Forelimb muscle (tissue), 1 donor: ENCODE data around the gene SLC8A1. TPM values are rescaled to one million over a fixed set of nuclear protein-coding genes. Genes with fewer than 3 reads are reported as not detected.
A peak's percentile ranks its signal among the peaks of the same experiment; 100 is the strongest.

Source experiments
- DNase-seq: peaks from one replicate; pipeline ENCODE4 v3.0.0-alpha.2; 2013; ENCODE audit warnings: low read depth
- polyA plus RNA-seq: library from polyadenylated mRNA; unstranded; fragments of 120-200 nt; gene quantifications from one replicate; pipeline ENCODE4 v1.2.1, GENCODE V29; 2013; ENCODE audit not compliant: insufficient read length

SLC8A1 gene
- polyA plus RNA-seq, 1 donor = 6.5 TPM

DNA sequence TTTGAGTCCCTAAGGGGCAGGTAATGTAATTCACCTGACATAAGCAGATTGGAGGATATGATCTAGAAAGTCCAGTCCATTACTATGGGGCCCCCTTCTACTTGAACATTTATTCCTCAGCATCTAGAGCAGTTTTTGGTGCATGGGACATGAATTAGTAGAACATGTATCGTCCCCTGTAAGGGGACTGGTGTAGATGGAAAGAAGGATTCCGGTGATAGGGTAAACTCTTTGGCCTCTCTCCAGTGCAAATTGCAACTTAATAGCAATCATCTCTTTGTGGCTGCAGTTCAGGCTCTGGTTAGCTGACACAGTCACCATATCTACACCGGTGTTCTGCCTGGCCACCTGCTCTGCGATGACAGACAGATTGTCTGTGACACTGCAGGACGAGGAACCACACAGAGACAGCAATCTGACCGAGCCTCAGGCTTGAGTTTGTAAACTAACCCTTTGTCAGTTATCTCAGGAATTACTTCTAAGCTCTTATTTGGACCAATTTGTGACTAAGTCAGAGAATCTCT lies 6.4 kb upstream of the SLC8A1 start:
- DNase-seq = no peak

DNA sequence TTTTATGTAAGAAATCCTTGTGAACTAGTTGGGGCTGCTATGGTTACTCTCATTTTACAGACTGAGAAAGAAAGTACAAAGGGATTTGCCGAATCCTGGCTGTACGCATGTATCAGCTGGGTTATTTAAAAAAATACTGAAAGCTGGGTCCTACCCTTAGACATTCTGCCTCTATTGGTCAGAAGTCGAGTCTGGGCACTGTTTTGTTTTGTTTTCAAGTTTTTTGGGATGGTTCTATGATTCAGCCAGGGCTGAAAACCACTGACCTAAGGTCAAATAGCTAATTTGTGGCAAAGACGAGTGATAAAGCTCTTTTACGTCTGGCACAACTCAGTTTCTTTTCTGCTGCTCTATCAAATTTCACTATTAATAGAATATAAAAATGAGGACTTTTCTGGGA lies 5.9 kb upstream of the SLC8A1 start:
- no peak for DNase-seq

DNA sequence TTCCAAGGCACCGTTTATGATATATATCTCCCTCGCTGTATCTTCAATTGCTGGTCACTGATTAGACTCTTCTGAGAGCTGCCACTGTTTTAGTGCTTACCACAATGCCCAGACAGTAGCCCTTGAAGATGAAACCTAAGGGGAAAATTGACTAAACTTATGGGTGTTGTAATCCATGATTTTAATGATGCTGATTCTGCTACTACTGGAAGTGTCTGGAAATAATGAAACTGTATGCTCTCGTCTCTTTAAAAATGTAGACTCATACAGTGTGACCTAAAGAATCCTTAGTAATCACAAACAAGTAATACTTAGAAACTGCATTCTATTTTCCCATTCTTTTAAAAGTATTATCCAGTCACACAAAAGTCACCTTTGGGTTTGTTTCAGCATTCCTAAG lies 5.5 kb upstream of the SLC8A1 start:
- DNase-seq = no peak

DNA sequence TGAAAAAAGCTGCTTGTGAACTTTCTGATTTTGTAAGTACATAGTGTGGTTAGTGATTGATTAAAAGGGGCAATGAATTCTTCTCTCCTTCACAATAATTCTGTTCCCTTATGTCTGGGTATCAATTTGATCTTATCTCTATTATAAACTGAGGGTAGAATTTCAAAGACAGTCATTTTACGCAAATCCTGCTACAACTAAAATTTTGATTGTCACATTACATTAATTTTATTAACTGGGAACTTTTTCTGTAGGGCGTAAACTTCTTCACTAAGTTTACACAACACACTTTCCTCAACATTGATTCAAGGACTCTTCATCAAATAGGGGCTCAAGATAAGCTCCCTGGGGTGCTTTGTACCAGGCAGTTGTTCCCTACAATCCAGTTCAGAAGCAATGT lies 5.0 kb upstream of the SLC8A1 start:
- no peak for DNase-seq

DNA sequence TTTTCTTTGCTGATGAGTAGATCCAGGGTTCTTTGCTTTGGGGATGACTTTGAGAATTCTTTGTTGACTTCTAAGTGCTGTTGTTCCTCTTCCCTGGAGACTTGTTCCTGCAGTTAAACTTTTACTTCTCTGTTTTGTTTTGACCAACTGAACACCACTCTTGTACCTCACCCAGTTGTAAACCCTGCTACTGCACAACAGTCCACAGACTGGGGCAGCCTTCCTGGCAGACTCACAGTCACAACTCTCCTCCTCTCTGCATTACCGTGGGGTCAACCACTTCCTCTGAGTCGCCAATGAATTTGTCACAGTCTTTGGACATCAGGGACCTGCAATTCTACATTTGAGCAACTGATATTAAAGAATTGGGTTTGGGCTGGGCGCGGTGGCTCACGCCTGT lies 3.8 kb upstream of the SLC8A1 start:
- DNase-seq = no peak

DNA sequence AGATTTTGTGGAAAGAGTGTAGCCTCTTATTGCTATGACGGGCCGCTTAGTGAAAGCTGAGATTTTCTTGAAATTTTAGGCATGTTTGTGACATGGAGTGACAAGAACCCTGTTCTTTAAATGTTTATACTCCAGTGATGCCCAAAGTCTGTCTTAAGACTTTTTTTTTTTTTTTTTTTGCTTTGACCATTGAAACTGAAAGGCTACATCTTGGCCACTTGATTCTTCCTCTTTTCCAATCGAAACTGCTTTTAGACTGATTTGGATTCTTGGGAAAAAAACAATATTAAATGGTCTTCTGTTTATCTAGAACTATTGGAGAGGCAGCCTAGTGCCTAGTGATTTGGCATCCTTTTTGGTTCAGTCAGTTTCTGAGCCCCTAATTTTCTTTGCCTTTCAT lies 2.4 kb upstream of the SLC8A1 start:
- DNase-seq = no peak

DNA sequence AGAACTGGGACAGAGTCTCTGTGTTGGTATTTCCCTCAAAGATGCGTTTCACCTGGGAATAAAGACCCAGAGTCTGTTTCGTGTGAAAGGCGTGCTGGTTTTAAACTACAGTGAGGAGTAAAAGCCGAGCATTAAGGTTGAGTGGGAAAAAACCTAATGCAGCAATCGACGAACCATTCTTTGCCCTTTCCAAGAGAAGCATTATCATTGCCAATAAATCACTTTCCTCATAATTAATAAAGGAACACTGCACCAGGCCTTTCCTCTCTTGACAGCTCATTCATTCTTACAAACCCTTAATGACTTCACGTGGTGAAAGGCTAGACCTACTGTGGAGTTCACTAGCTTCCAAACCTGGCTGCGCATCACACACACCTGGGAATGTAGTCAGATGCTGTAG lies 896 bp upstream of the SLC8A1 start:
- DNase-seq = no peak

DNA sequence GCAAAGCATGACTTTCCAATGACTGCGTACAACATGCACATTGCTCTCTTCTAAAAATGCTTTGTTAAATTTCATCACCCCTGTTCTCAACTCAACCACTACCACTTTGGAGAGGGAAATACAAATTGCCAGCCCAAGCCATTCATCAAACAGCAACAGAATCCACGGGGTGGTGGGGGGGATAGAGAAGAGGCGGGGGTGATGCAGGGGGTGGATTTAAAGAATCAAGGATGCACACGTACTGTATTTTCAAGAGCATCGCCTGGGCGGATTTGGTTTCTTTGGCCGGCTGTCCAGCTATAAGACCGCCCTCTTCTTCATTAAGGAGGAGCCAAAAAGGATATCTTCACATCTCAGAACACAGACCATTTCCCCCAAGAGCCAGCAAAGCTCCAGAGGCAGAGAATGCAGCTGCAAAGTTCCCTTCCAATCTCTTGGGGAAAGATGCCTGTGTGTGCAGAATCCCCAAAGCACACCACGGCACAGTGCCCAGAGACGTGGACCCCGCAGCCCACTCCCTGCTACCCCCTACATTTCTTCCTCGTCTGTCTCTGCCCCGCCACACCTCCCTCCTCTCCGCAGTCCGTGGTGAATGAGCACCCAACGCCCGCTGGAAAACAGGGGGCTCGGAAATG lies 977 bp downstream of the SLC8A1 start:
- DNase-seq = peak; percentile 51

DNA sequence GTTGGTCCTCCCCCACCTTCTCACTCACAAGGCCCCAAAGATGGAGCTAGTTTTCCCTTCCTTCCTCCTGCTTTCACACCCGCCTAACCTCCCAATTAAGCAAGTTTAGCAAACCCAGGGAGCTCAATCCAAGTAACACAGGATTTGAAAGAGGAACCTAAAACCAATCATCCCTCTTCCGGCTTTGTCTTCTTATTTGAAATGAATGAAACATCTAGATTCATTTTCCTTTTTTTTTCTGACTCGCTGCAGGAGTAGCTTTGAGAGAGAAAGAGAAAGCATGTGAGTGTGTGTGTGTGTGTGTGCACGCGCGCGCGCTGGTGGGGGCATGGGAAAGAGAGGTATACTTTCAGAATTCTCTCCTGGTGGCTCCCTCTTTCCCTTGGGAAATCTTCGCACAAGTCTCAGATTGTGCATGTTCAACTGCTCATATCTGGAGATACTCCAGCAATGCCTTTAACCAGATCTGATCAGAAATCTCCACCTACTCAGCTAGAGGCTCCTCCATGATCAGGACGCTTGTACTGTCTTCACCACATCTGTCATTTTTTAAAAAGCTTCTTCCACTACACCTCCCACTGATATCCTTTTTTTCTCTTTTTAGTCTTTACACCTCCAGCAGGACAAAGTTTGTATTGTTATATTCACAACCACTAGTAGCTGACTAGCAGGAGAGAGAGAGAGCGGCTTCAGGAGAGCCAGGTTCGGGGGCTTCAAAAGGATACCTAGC lies 1.7 kb downstream of the SLC8A1 start:
- DNase-seq = no peak

DNA sequence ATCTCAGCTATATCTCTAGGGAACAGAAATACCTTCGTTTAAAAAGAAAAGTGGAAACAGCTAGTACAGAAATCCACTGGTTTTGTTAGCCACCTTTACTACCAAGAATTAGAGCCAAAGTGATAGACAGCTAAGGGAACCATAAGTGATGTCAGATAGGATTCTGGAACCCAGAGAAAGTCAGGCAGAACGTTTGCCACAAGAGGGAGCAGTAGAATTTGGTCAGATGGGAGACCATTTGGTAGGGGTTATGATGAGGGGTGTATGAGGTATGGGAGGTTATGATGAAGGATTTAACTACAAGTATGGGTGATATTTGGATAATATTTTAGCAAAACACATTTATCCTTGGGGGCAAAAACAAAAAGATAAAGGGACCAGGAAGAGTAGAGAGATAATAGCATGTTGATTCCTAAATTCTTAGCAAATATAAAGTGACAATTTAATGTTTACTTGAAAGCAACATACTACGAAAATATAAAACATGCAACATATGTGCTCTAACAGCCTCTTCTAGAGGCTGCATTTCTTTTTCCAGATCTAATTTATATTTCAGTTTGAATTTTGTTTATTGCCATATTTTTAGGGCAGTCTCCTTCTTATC lies 3.3 kb downstream of the SLC8A1 start:
- no peak for DNase-seq

DNA sequence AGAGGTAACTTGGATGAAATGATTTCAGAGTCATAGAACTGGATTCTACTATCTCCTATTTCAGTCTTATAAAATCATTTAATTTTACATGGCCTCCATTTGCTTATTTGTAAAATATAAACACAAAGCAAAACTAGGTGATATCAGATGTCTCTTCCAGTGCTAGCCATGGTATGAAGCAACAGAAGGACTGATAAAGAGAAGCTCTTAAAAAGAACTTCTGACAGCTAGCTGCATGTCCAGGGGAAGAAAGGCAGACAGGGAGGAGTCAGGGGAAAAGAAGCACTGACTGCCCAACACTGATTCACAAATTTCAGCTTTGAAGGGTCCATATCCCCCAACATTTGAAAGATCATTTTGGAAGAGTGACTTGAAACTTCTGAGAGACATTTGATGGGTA lies 6.4 kb downstream of the SLC8A1 start:
- no peak for DNase-seq

DNA sequence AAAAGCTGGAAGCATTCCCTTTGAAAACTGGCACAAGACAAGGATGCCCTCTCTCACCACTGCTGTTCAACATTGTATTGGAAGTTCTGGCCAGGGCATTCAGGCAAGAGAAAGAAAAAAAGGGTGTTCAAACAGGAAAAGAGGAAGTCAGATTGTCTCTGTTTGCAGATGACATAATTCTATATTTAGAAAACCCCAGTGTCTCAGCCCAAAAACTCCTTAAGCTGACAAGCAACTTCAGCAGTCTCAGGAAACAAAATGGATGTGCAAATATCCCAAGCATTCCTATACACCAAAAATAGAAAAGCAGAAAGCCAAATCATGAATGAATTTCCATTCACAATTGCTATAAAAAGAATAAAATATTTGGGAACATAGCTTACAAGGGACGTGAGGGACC lies 11.1 kb downstream of the SLC8A1 start:
- DNase-seq = no peak

DNA sequence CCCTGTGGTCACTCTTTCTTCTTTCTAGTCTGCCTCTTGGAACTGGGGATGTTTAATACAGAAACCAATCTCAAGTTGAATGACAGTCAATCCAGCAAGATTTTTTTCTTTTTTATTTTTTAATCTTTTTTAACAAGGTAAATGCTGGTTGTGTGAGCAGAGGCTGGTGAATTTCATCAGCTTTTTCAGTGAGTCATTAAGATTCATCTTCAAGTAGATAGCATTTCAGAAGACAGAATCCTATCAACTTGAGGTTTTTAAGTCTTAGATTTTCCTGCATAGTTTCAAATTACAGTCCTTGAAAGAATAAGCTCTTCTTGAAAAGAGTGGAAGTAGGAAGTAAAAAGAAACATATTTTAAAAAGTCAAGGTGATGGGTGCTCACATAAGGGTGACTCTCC lies 12.4 kb downstream of the SLC8A1 start:
- DNase-seq = no peak

DNA sequence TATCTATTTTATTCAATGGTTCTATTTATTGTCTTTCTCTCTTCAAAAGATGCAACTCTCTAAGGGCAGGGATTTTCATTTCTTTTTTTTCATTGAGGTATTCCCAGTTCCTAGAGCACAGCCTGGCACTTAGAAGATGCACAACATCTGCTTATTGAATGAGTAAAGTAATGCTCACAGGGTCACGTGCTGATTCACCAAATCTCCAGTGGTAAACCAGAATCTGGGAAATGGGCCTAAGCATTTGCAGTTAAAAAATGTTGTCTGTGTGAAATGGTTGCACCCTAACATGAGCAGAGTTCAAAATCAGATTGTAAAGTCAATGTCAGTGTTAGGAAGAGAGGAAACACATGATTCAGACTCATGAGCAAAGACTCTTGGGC lies 15.8 kb downstream of the SLC8A1 start:
- DNase-seq = no peak

DNA sequence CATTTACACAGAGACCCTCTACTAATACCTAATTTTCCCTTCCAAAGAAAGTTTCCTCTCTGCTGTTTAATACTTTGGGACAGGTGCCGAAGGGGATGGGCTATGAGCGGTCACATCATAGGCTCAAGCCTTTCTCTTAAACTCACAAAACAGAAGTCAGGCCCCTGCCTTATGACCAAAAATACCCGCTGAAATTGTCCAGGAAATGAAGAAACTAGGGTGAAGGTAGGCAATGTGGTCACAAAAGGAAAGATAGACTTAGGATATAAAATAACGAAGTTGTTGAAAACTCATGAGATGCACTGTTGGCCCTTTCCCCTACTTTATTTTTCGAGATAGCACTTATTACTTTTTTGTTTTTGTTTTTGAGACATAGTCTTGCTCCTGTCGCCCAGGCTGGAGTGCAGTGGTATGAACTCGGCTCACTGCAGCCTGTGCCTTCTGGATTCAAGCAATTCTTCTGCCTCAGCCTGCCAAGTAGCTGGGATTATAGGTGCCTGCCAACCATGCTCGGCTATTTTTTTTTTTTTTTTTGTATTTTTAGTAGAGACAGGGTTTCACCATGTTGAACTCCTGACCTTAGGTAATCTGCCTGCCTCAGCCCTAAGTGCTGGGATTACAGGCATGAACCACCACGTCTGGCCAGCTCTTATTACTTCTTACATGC lies 16.3 kb downstream of the SLC8A1 start:
- no peak for DNase-seq

DNA sequence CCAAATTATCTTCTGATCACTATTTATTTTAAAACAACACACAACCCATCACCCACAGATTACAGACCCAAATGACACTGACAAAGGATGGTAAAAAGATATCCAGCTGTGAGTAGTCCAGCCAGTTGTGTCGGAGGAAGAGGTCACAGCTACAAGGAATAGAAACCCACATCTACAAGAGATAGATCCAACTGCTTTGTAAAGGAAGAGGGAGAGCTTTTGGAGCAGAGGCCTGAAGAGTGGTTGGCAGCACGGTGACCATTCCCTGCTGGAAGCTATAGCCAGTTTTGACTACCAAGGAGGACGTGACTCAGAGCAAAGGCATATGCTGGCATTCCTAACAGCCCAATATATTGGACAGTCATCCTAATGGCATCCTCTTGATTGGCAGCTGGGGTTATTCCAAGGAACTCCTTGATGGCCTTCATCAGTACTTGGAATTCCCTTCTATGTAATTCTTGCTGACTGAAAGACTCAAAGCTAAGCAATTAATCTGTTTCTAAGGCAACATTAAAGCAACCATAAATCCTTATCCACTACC lies 17.1 kb downstream of the SLC8A1 start:
- no peak for DNase-seq

DNA sequence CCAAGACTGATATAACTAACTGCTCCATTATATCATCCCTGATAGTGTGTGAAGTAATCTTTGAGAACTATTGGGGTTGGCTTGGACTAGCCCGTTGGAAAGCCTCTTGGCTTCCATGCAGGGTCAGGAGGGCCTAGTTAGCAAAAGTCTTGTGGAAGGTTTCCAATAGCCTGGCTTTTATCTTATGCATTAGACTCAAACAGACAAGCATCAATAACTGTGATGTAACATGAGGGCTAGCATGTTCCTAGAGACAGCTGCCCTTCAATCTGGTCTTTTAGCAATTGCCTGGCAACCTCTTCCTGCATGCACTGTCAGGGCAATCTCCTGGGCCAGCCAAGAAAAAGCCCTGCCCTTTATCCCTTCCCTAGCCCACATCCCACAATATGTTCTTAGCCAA lies 18.2 kb downstream of the SLC8A1 start:
- DNase-seq = no peak

DNA sequence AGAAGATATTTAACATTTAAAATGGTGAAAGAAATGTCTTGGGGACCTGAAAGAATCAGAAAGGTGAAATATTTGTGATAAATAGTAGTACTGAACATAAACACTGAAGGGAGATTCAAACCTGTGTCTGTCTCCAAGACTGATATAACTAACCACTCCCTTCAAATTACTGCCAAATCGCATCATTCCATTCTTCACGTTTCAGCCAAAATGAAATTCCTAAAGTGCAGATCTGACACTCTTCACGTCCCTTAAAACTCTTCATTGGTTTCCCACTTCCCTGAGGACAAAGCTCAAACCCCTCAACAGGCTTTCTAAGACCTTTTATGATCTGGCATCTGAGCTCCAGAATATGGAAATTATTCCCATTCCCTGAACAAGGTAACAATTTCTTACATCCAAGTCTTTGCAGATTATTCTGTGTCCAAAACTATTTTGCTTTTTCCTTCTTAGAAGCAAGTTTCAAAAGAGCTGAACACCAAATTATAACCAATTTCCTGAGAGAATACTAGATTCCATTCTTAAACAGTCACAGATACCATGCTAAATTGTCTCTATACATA lies 18.9 kb downstream of the SLC8A1 start:
- DNase-seq = no peak

DNA sequence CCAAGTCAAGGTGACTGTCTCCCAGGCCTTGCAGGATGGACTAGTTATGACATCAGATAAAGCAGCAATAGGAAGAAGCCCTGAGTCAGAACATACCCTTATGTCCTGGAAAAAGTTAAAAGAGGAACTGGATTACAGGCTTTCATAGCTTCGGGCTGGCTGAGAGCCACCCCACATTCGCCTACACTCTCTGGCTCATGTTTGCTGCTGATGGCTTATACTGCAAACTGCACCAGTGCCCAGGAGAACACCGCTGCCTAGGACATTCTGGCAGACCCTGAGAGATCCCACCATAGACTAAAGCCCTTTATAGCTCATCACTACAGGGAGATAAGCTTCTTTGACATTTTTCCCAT lies 20.3 kb downstream of the SLC8A1 start:
- no peak for DNase-seq

DNA sequence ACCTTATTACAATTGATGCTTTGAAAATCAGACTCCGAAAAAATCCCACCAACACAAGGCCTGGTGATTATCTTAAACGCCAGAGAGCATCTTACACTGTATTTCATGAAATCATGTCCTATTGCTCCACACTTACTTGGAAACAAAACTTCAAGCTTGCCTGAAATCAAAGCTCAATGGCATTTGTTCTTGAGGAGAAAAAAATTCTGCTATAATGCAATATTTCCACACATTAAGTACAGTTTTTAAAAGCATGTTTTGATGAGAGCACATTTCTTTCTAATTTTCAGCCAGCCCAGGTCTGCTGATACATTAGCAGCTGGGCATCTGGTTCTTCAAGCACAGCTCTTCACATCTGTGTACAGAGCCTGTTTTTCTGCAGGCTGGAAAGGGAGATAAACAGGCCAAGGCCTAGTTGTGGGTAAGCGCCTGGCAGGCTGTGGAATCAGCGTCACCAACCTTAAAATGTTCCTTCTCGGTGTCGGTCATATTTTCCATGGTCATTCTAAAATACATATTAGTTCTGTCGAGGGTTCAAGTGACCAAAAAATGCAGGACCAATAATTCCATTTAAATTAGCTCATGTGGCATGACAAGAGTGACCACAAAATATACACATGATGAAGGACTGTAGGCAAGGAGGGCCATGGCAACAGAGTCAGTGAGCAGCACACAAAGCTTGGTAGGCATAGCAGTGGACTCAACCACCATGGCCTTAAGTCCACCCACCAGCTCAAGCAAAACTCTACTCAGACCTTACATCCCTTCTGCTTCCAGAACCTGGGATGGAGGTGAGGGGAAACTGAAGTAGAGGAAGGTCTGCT lies 20.9 kb downstream of the SLC8A1 start:
- no peak for DNase-seq

DNA sequence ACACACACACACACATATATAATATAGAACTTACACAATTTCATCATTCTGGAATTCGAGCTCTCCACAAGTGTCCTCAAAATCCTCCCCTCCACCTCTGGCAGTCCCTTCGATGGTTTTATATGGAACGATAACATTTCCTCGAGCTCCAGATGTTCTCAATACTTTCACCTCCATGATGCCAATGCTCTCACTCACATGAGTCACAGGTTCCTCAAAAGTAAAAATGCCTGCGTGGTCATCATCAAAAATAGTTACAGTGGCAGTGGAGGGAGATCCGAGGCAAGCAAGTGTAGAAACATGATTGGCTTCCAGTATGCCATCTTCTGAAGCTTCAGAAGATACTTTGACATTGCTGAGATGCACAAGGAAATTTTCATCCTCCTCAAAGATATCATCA lies 23.5 kb downstream of the SLC8A1 start:
- DNase-seq = no peak
